GM12864 (cell line): ENCODE data around the gene DENND1A.

Source experiments
- DNase-seq: peaks from one replicate; pipeline ENCODE4 v3.0.0-alpha.2; 2011; ENCODE audit warnings: low read depth
- H3K4me3 ChIP-seq: 2 replicates; pipeline ENCODE4 v1.5.1; 2011; ENCODE audit warnings: mild to moderate bottlenecking, low read depth, low read length, control low read depth
- CTCF ChIP-seq: IDR thresholded peaks from 2 replicates; pipeline ENCODE4 v1.5.1; 2011; ENCODE audit warnings: low read depth, mild to moderate bottlenecking, moderate library complexity, low read length, control low read depth, inconsistent platforms; ENCODE audit errors: missing control alignments

Gene DENND1A

GRCh38 chr9:123715258-123715657 lies 214.7 kb downstream of the DENND1A start:
- DNase-seq: no peak
- no peak overlapping the region for H3K4me3 ChIP-seq
- no peak for TF ChIP-seq CTCF

GRCh38 chr9:123713282-123713681 lies 216.6 kb downstream of the DENND1A start:
- DNase-seq: no peak
- H3K4me3 ChIP-seq: no peak overlapping the region
- TF ChIP-seq CTCF: no peak

- TF ChIP-seq CTCF: no peak
- H3K4me3 ChIP-seq: no peak overlapping the region
- no peak for DNase-seq
These were observed 217.5 kb downstream of the DENND1A start for GRCh38 chr9:123712399-123712798.

GRCh38 chr9:123710299-123710698 lies 219.6 kb downstream of the DENND1A start:
- no peak for DNase-seq
- H3K4me3 ChIP-seq: no peak overlapping the region
- no peak for TF ChIP-seq CTCF

GRCh38 chr9:123702483-123702882 lies 227.4 kb downstream of the DENND1A start:
- TF ChIP-seq CTCF: no peak
- no peak overlapping the region for H3K4me3 ChIP-seq
- DNase-seq: no peak

- no peak overlapping the region for H3K4me3 ChIP-seq
- TF ChIP-seq CTCF: no peak
- DNase-seq: no peak
These were observed 232.2 kb downstream of the DENND1A start for GRCh38 chr9:123697686-123698085.

- DNase-seq: no peak
- H3K4me3 ChIP-seq: no peak overlapping the region
- no peak for TF ChIP-seq CTCF
These were observed 233.4 kb downstream of the DENND1A start for GRCh38 chr9:123696476-123696875.
